Stimulated activated memory B cell treated with anti-CD40 and anti-IgM and Interleukin-4, amounts not matched to agents 10 μg/mL and 1 μg/mL and 100 μg/mL, for 72 hours (primary cell): ENCODE measurements around the gene ASTN2.

Source experiments
- ATAC-seq: fragments of 150-1000 bp; cut with Tn5 transposase; 2 replicates; pipeline ENCODE4 v1.10.0; 2021
- H3K27ac Mint-ChIP-seq: one replicate; pipeline ENCODE4 v1.8.0; 2022; ENCODE audit warnings: mild to moderate bottlenecking, mixed read lengths
- H3K27me3 Mint-ChIP-seq: one replicate; pipeline ENCODE4 v1.8.0; 2022; ENCODE audit warnings: mixed read lengths
- H3K36me3 Mint-ChIP-seq: one replicate; pipeline ENCODE4 v1.8.0; 2022; ENCODE audit warnings: mixed read lengths
- H3K4me1 Mint-ChIP-seq: one replicate; pipeline ENCODE4 v1.8.0; 2022; ENCODE audit warnings: mixed read lengths
- H3K4me3 Mint-ChIP-seq: one replicate; pipeline ENCODE4 v1.8.0; 2022; ENCODE audit warnings: mild to moderate bottlenecking, moderate library complexity, mixed read lengths
- H3K9me3 Mint-ChIP-seq: one replicate; pipeline ENCODE4 v1.8.0; 2022; ENCODE audit warnings: mixed read lengths

The ASTN2 gene

GRCh38 chr9:116987721-116988485 is 427.0 kb downstream of the ASTN2 start:
- no peak overlapping the region for H3K4me3 Mint-ChIP-seq
- ATAC-seq, result no peak
- H3K27ac Mint-ChIP-seq, result no peak overlapping the region
- peaks cover 3% of the 10 kb centered on the region for H3K9me3 Mint-ChIP-seq
- H3K27me3 Mint-ChIP-seq, result no peaks in the 10 kb centered on the region
- H3K4me1 Mint-ChIP-seq, result no peaks in the 10 kb centered on the region
- H3K36me3 Mint-ChIP-seq, result no peaks in the 10 kb centered on the region

DNA sequence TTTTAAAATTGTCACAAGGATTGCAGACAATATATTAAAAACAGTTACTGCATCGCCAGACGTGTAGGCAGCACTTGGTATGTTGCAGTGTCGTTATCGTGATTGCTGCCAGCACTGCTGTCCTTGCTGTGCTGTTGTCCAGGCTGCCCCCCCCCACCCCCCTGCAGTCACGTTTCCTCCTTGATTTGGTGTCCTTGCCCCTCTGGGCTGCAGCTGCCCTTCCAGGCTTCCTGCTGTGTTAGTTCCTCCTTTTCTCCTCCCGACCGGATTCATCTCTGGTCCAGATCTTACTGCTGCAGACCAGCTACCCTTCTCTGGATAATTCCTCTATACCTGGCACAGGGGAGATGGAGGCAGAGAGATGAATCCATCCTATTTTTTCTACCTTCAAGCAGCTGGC is 428.8 kb downstream of the ASTN2 start:
- Mint-ChIP-seq H3K9me3 (peaks cover 3% of the 10 kb centered on the region), H3K4me1 (no peaks in the 10 kb centered on the region), H3K27ac (no peak overlapping the region), H3K4me3 (no peak overlapping the region), H3K27me3 (no peaks in the 10 kb centered on the region), H3K36me3 (no peaks in the 10 kb centered on the region)
- ATAC-seq, result no peak

GRCh38 chr9:116985596-116985995 is 429.3 kb downstream of the ASTN2 start:
- no peak overlapping the region for H3K4me3 Mint-ChIP-seq
- no peak overlapping the region for H3K27ac Mint-ChIP-seq
- peaks cover 3% of the 10 kb centered on the region for H3K9me3 Mint-ChIP-seq
- H3K27me3 Mint-ChIP-seq, result no peaks in the 10 kb centered on the region
- no peaks in the 10 kb centered on the region for H3K4me1 Mint-ChIP-seq
- no peaks in the 10 kb centered on the region for H3K36me3 Mint-ChIP-seq
- ATAC-seq, result no peak

DNA sequence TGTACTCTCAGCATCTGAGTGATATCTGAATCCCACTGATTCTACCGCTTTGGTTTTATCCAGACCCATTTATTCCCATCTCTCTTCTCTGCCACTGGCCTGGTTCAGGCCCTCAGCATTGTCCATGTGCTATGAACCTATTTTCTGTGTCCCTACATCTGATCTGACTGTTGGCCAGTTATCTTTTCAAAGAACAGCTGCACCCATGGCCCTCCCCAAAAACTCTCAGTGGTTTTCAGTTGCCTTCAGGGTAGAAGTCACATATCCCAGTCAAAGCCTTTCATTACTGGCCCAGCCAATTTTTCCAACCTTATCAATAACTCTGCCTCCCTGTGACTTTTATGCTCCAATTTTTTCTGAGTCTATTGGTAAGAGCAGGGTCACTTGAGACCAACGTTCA is 430.7 kb downstream of the ASTN2 start:
- Mint-ChIP-seq H3K4me1 (no peaks in the 10 kb centered on the region), H3K9me3 (no peaks in the 10 kb centered on the region), H3K4me3 (no peak overlapping the region), H3K36me3 (no peaks in the 10 kb centered on the region), H3K27ac (no peak overlapping the region), H3K27me3 (no peaks in the 10 kb centered on the region)
- ATAC-seq, result no peak

DNA sequence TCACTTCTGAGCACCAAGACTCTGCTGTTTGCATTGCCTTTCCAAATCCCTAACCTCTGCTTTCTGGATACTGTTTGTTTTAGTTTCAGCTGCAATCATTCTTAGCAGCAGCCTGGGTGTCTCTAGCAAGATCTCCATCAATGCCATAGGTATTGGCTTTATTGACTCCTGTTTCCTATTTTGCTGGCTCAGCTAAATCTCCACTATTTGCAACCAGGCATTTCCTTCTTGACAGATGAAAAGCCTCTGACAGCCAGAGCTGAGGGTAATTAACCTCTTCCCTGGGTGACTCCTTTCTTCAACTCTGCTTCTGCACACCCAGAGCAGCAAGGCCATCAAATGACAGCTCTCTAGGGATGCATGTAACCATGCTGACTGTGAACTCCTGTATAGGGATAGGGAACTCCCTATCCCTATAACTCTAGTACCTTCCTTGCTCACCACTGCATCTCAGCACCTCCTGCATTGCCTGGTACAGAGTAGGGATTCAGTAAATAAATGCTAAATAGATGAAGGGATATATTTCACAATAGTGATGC is 434.2 kb downstream of the ASTN2 start:
- no peak for ATAC-seq
- no peaks in the 10 kb centered on the region for H3K4me1 Mint-ChIP-seq
- H3K27ac Mint-ChIP-seq, result no peak overlapping the region
- H3K4me3 Mint-ChIP-seq, result no peak overlapping the region
- no peaks in the 10 kb centered on the region for H3K36me3 Mint-ChIP-seq
- H3K9me3 Mint-ChIP-seq, result peaks cover 2% of the 10 kb centered on the region
- no peaks in the 10 kb centered on the region for H3K27me3 Mint-ChIP-seq

DNA sequence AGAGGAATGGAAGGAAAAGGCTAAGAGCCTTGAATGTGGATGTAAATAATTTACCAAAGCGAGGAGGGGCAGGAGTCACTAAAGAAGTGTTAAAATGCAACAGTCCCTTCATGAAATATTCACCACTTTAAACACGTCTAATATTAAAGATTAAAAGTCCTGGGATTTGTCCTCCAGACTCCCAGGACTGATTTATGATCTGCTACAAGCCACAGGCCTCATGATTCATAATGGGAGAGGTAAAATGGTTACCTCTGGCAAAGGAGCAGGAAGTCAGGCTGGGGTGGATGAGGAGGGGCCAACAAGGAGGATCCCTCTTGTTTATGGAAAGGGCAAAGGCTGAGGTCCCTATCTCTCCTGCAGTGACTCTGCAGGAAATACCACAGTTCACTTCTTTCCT is 435.4 kb downstream of the ASTN2 start:
- Mint-ChIP-seq H3K4me3 (no peak overlapping the region), H3K4me1 (no peaks in the 10 kb centered on the region), H3K27me3 (no peaks in the 10 kb centered on the region), H3K27ac (no peak overlapping the region), H3K36me3 (no peaks in the 10 kb centered on the region), H3K9me3 (peaks cover 2% of the 10 kb centered on the region)
- no peak for ATAC-seq

- no peak for ATAC-seq
Measured at GRCh38 chr9:116978155-116978554, 436.7 kb downstream of the ASTN2 start.

GRCh38 chr9:116975126-116975525 is 439.7 kb downstream of the ASTN2 start:
- no peaks in the 10 kb centered on the region for H3K27me3 Mint-ChIP-seq
- peaks cover 2% of the 10 kb centered on the region for H3K9me3 Mint-ChIP-seq
- no peak for ATAC-seq
- no peak overlapping the region for H3K27ac Mint-ChIP-seq
- H3K36me3 Mint-ChIP-seq, result no peaks in the 10 kb centered on the region
- no peaks in the 10 kb centered on the region for H3K4me1 Mint-ChIP-seq
- H3K4me3 Mint-ChIP-seq, result no peak overlapping the region

More at GRCh38 chr9:116978155-116978554, 436.7 kb downstream of the ASTN2 start:
- peaks cover 2% of the 10 kb centered on the region for H3K9me3 Mint-ChIP-seq
- no peaks in the 10 kb centered on the region for H3K36me3 Mint-ChIP-seq
- no peak overlapping the region for H3K27ac Mint-ChIP-seq
- H3K4me1 Mint-ChIP-seq, result no peaks in the 10 kb centered on the region
- no peaks in the 10 kb centered on the region for H3K27me3 Mint-ChIP-seq
- no peak overlapping the region for H3K4me3 Mint-ChIP-seq

- Mint-ChIP-seq H3K4me3 (no peak overlapping the region), H3K36me3 (no peaks in the 10 kb centered on the region), H3K4me1 (no peaks in the 10 kb centered on the region), H3K27me3 (peaks cover 5% of the 10 kb centered on the region), H3K9me3 (peaks cover 6% of the 10 kb centered on the region), H3K27ac (no peak overlapping the region)
- ATAC-seq, result no peak
Measured at GRCh38 chr9:116966199-116966598, 448.7 kb downstream of the ASTN2 start.

DNA sequence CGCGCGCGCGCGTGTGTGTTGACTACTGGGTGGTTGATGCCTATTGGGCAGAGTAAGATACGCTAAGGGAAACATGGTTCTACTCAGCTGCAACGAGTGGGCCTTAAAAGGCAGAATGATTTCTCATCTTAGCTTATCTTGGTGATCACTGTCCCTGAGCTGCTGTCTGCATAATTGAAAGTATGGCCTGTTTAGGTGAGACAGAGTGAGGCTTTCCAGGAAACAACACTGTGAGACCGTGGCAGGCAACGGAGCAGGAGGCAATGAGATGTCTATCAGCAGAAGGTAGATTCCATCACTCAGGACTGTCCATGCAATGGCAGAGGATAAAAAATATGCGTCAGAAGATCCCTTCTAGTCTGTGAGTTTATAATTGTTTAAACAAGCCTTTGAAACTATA is 450.6 kb downstream of the ASTN2 start:
- Mint-ChIP-seq H3K27ac (no peak overlapping the region), H3K4me3 (no peak overlapping the region), H3K27me3 (peaks cover 10% of the 10 kb centered on the region), H3K9me3 (peaks cover 8% of the 10 kb centered on the region), H3K4me1 (peaks cover 2% of the 10 kb centered on the region), H3K36me3 (no peaks in the 10 kb centered on the region)
- ATAC-seq, result no peak

- Mint-ChIP-seq H3K4me3 (no peak overlapping the region), H3K4me1 (peaks cover 10% of the 10 kb centered on the region), H3K27ac (no peak overlapping the region), H3K36me3 (no peaks in the 10 kb centered on the region), H3K27me3 (peaks cover 10% of the 10 kb centered on the region), H3K9me3 (peaks cover 8% of the 10 kb centered on the region)
- ATAC-seq, result no peak
Measured at GRCh38 chr9:116959809-116960208, 455.0 kb downstream of the ASTN2 start.

DNA sequence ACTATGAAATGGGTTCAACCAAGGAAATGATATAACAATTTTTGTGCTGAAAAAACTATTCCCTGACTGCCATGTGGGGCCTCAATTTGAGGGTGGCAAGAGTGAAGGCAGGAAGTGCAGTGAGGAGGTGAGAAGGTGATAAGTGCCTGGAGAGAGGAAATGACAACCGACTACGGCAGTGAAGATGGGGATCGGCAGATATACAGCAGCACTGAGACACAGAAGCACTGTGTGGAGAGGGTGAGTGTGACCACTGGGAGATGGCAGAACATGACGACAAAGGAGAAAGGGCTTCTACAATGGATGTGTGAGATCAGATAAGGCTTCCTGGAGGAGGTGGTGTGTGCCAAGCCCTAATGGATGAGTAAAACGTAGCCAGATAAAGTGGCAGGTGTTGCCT is 456.0 kb downstream of the ASTN2 start:
- peaks cover 10% of the 10 kb centered on the region for H3K4me1 Mint-ChIP-seq
- no peaks in the 10 kb centered on the region for H3K36me3 Mint-ChIP-seq
- H3K9me3 Mint-ChIP-seq, result peaks cover 8% of the 10 kb centered on the region
- peaks cover 10% of the 10 kb centered on the region for H3K27me3 Mint-ChIP-seq
- ATAC-seq, result no peak
- no peak overlapping the region for H3K4me3 Mint-ChIP-seq
- no peak overlapping the region for H3K27ac Mint-ChIP-seq

GRCh38 chr9:116954731-116955130 is 460.1 kb downstream of the ASTN2 start:
- no peak for ATAC-seq
- no peaks in the 10 kb centered on the region for H3K9me3 Mint-ChIP-seq
- H3K36me3 Mint-ChIP-seq, result no peaks in the 10 kb centered on the region
- no peak overlapping the region for H3K4me3 Mint-ChIP-seq
- H3K27ac Mint-ChIP-seq, result no peak overlapping the region
- H3K4me1 Mint-ChIP-seq, result peaks cover 10% of the 10 kb centered on the region
- H3K27me3 Mint-ChIP-seq, result no peaks in the 10 kb centered on the region

- Mint-ChIP-seq H3K27ac (no peak overlapping the region), H3K36me3 (no peaks in the 10 kb centered on the region), H3K9me3 (no peaks in the 10 kb centered on the region), H3K4me3 (no peak overlapping the region), H3K4me1 (no peaks in the 10 kb centered on the region), H3K27me3 (no peaks in the 10 kb centered on the region)
- no peak for ATAC-seq
Measured at GRCh38 chr9:116953271-116953670, 461.6 kb downstream of the ASTN2 start.

DNA sequence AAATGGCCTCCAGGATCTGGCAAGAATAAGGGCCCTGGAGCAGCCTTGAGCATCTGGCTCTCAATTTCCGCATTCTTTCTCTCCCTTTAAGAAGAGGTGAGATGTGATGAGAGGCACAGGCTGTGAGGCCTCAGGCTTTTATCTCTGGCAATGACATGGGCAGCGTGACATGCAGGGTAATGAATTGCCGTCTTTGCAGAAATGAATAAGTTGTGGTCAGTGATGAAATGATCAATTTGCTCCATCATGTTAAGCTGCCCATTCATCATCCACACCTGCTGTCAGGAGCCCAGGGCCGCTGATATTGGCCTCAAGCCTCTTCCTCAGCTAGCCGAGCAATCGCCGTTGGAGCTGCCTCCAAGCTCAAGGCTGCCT is 462.4 kb downstream of the ASTN2 start:
- H3K4me1 Mint-ChIP-seq, result no peaks in the 10 kb centered on the region
- no peaks in the 10 kb centered on the region for H3K9me3 Mint-ChIP-seq
- H3K27me3 Mint-ChIP-seq, result no peaks in the 10 kb centered on the region
- no peak overlapping the region for H3K27ac Mint-ChIP-seq
- H3K4me3 Mint-ChIP-seq, result no peak overlapping the region
- ATAC-seq, result no peak
- no peaks in the 10 kb centered on the region for H3K36me3 Mint-ChIP-seq

- Mint-ChIP-seq H3K4me1 (no peaks in the 10 kb centered on the region), H3K9me3 (no peaks in the 10 kb centered on the region), H3K27ac (no peak overlapping the region), H3K36me3 (no peaks in the 10 kb centered on the region), H3K4me3 (no peak overlapping the region), H3K27me3 (no peaks in the 10 kb centered on the region)
- ATAC-seq, result peak; percentile 28
Measured at GRCh38 chr9:116951588-116952435, 463.0 kb downstream of the ASTN2 start.
